HepG2 (cell line): ENCODE measurements around the gene SFPQ. TPM values are rescaled to one million over a fixed set of nuclear protein-coding genes. Genes with fewer than 3 reads are reported as not detected.

ENCODE experiments used
- ARID2 ChIP-seq: sonication (generic); formaldehyde crosslinking; IDR thresholded peaks from 2 replicates; pipeline ENCODE4 v1.8.1; 2022; ENCODE audit warnings: mild to moderate bottlenecking, missing genetic modification reagents, borderline replicate concordance
- ARID3A ChIP-seq: IDR thresholded peaks from 2 replicates; pipeline ENCODE4 v1.6.1; 2012; ENCODE audit warnings: low read depth, low read length, improper control_type of control experiment
- CHCHD3 ChIP-seq: sonication (generic); formaldehyde crosslinking; IDR thresholded peaks from 2 replicates; pipeline ENCODE4 v1.8.0; 2022; ENCODE audit warnings: mild to moderate bottlenecking, missing genetic modification reagents, moderate library complexity
- E2F2 ChIP-seq: sonication (generic); formaldehyde crosslinking; IDR thresholded peaks from 2 replicates; pipeline ENCODE4 v1.4.0; 2020; ENCODE audit warnings: missing genetic modification reagents, borderline replicate concordance
- FLYWCH1 ChIP-seq: sonication (generic); formaldehyde crosslinking; IDR thresholded peaks from 2 replicates; pipeline ENCODE4 v1.8.1; 2023; ENCODE audit warnings: mild to moderate bottlenecking, missing genetic modification reagents
- GATAD2A ChIP-seq: IDR thresholded peaks from 2 replicates; pipeline ENCODE4 v1.6.1; 2016
- HES4 ChIP-seq: sonication (generic); formaldehyde crosslinking; IDR thresholded peaks from 2 replicates; pipeline ENCODE4 v1.9.0; 2021; ENCODE audit warnings: mild to moderate bottlenecking, missing genetic modification reagents, borderline replicate concordance
- KDM6A ChIP-seq: IDR thresholded peaks from 2 replicates; pipeline ENCODE4 v1.6.1; 2016; ENCODE audit warnings: low read depth
- KLF13 ChIP-seq: sonication (generic); formaldehyde crosslinking; IDR thresholded peaks from 2 replicates; pipeline ENCODE4 v1.4.0; 2020; ENCODE audit warnings: mild to moderate bottlenecking, missing genetic modification reagents
- MAFG ChIP-seq: sonication (generic); formaldehyde crosslinking; IDR thresholded peaks from 2 replicates; pipeline ENCODE4 v1.5.1; 2020; ENCODE audit warnings: mild to moderate bottlenecking, missing genetic modification reagents
- MEIS2 ChIP-seq: sonication (generic); formaldehyde crosslinking; IDR thresholded peaks from 2 replicates; pipeline ENCODE4 v1.9.0; 2021; ENCODE audit warnings: mild to moderate bottlenecking, missing genetic modification reagents
- NONO ChIP-seq, 2 experiments: fragments of 450-650 bp in 1 of 2; sonication (generic) in 1 of 2; formaldehyde crosslinking in 1 of 2; IDR thresholded peaks in 1 of 2; conservative IDR thresholded peaks in 1 of 2; 2 replicates each; pipeline versions ENCODE4 v1.6.1 to v1.8.0; 2017 to 2022; ENCODE audit warnings: mild to moderate bottlenecking in 1 of 2, missing genetic modification reagents in 1 of 2, moderate library complexity in 1 of 2
- PHF8 ChIP-seq: sonication (generic); formaldehyde crosslinking; IDR thresholded peaks from 2 replicates; pipeline ENCODE4 v1.5.0; 2020; ENCODE audit warnings: missing genetic modification reagents
- SMAD1 ChIP-seq: sonication (generic); formaldehyde crosslinking; IDR thresholded peaks from 2 replicates; pipeline ENCODE4 v1.4.0; 2020; ENCODE audit warnings: missing genetic modification reagents, low read depth, mild to moderate bottlenecking, borderline replicate concordance
- ZBTB44 ChIP-seq: sonication (generic); formaldehyde crosslinking; IDR thresholded peaks from 2 replicates; pipeline ENCODE4 v1.4.0; 2020; ENCODE audit warnings: missing genetic modification reagents
- ZC3H13 ChIP-seq: sonication (generic); formaldehyde crosslinking; IDR thresholded peaks from 2 replicates; pipeline ENCODE4 v1.8.1; 2023; ENCODE audit warnings: mild to moderate bottlenecking, missing genetic modification reagents, moderate library complexity
- ZFY ChIP-seq: sonication (generic); formaldehyde crosslinking; IDR thresholded peaks from 2 replicates; pipeline ENCODE4 v1.4.0; 2020; ENCODE audit warnings: missing genetic modification reagents
- ZHX1 ChIP-seq: sonication (generic); formaldehyde crosslinking; IDR thresholded peaks from 2 replicates; pipeline ENCODE4 v1.8.1; 2022; ENCODE audit warnings: low read depth, mild to moderate bottlenecking, missing genetic modification reagents
- ZNF24 ChIP-seq: fragments of 450-650 bp; IDR thresholded peaks from 2 replicates; pipeline ENCODE4 v1.6.1; 2017; ENCODE audit warnings: antibody characterized with exemption, mild to moderate bottlenecking
- ZNF572 ChIP-seq: sonication (generic); formaldehyde crosslinking; IDR thresholded peaks from 2 replicates; pipeline ENCODE4 v1.5.1; 2020; ENCODE audit warnings: mild to moderate bottlenecking, missing genetic modification reagents
- ZNF720 ChIP-seq: sonication (generic); formaldehyde crosslinking; IDR thresholded peaks from 2 replicates; pipeline ENCODE4 v1.4.0; 2020; ENCODE audit warnings: missing genetic modification reagents
- ZNF772 ChIP-seq: sonication (generic); formaldehyde crosslinking; IDR thresholded peaks from 2 replicates; pipeline ENCODE4 v1.5.0; 2020; ENCODE audit warnings: mild to moderate bottlenecking, missing genetic modification reagents
- ZSCAN31 ChIP-seq: sonication (generic); formaldehyde crosslinking; IDR thresholded peaks from 2 replicates; pipeline ENCODE4 v1.5.0; 2020; ENCODE audit warnings: low read depth, mild to moderate bottlenecking, missing genetic modification reagents
- polyA plus RNA-seq, 8 experiments: library from polyadenylated mRNA; depleted of rRNA in 3 of 8; stranded (reverse) in 7 of 8; unstranded in 1 of 8; fragments of >200 nt; fragmentation: Illumina TruSeq in 4 of 8; extraction: Trizol in 4 of 8; gene quantifications; 2 replicates each; pipeline versions ENCODE4 v1.2.1 to v1.2.3, GENCODE V29; 2011 to 2016; ENCODE audit warnings: low read depth in 4 of 8, missing spikeins in 1 of 8, mixed read lengths in 1 of 8; ENCODE audit not compliant: insufficient read depth in 1 of 8
- total RNA-seq, 5 experiments: library from RNA; depleted of rRNA; stranded (reverse); fragments of >200 nt; fragmentation: Illumina TruSeq; extraction: Trizol; gene quantifications; 2 replicates each; pipeline ENCODE4 v1.2.3, GENCODE V29; 2016; ENCODE audit warnings: low read depth in 1 of 5

Gene SFPQ
- total and polyA plus RNA-seq, 2 of the 13 experiments (the other 11 are each of a cell fraction or from before 2014, with no cell fraction given): 101 to 292 TPM

GRCh38 chr1:35192056-35192852 lies 691 bp downstream of the SFPQ start (continued):
- TF ChIP-seq KLF13 (CRISPR knock-in tag) (0 out of 2 replicates have a peak, but pooled peaks have one; percentile 35), GATAD2A (CRISPR knock-in tag) (no peak), CHCHD3 (CRISPR knock-in tag) (no peak), MEIS2 (CRISPR knock-in tag) (0 out of 2 replicates have a peak, but pooled peaks have one; percentile 27), KDM6A (CRISPR knock-in tag) (no peak), HES4 (peak; percentile 71), ZSCAN31 (CRISPR knock-in tag) (no peak; the same call in 1 of the 2 replicates), ZC3H13 (CRISPR knock-in tag) (peak; percentile 50), ZBTB44 (CRISPR knock-in tag) (no peak), ZNF772 (CRISPR knock-in tag) (peak; percentile 32; the same call in 1 of the 2 replicates), FLYWCH1 (CRISPR knock-in tag) (0 out of 2 replicates have a peak, but pooled peaks have one; percentile 52), ZHX1 (CRISPR knock-in tag) (peak; percentile 75; the same call in 1 of the 2 replicates), ZNF720 (CRISPR knock-in tag) (no peak), ARID3A (no peak), MAFG (CRISPR knock-in tag) (0 out of 2 replicates have a peak, but pooled peaks have one; percentile 38), ZNF572 (CRISPR knock-in tag) (no peak), SMAD1 (no peak), ZFY (CRISPR knock-in tag) (peak; percentile 44), ARID2 (CRISPR knock-in tag) (no peak), PHF8 (CRISPR knock-in tag) (no peak), ZNF24 (no peak), NONO (IDR thresholded peaks at IDR 0.05) (no peak), NONO (CRISPR knock-in tag; conservative IDR thresholded peaks at IDR 0.05) (0 out of 2 replicates have a peak, but pooled peaks have one; percentile 11), E2F2 (CRISPR knock-in tag) (no peak)
